ENCODE results near the gene WDR70.
"Not testable (repeated sequence)": the region's sequence is repeated elsewhere in the genome, so short reads cannot be mapped to it uniquely, and the experiment has no call there.

The WDR70 gene

DNA sequence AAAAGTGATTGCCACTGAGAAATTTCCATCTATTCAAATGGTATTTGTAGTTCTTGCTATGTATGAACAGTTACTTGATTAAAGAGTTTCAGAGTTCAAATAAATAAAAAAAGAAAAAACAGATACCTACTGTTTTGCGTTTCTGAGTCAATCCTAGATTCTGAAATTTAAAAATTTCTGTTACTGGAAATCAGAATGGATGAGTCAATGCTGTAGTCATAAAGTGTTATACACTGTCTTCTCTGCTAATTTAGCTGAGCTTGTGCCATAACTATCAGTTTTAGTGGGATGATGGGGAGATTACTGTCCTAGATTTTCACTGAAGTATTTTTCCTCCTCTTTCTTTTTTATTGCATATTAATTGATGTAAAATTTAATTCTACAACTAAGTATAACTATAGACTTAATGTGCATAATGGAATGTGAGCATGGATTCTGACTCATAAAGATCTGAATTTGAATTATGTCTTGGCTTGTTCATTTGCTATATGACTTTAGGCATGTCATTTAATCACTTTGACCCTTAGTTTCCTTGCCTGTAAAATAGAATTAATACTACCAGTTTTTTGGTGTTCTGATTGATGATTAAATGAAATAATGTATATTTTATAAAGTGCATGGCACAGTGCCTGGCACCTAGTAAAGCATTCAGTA lies 75.4 kb downstream of the WDR70 start:
- DNase-seq = not testable (repeated sequence)

DNA sequence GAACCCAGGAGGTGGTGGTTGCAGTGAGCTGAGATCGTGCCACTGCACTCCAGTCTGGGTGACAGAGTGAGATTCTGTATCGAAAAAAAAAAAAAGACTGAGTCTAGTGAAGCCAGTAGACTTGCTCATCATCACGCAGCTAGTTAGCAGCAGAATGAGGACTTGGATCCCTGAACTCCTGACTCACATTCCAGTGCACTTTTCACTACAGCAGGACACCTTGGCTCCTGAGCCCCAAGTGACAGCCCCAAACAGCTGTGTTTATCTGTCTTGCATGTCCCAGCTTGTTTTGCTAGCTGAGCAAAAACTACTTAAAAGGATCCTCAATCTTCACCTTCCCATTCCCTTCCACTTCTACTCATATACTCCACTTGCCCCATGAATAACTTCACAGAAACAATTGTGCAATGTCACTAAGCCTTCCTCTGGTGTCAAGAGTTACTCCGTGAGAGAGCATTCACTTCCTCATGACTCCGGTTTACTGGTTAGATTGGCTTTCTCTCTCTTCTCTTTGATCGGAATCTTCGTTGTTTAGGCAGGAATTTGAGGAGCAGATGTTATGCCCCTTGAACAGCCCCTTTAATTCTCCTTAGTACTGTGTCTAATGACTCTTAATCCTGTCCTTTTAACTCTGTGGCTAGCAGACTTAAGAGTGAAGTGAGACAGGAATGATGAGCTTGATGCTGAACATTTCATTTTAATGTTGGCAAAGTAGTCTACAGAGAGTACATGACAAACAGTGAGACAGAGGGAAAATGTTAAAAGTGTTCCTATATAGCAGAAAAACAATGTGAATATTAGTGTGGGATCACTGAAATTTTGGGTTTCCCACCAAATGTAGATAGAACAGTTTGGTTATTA lies 84.3 kb downstream of the WDR70 start:
- not testable (repeated sequence) for DNase-seq

DNA sequence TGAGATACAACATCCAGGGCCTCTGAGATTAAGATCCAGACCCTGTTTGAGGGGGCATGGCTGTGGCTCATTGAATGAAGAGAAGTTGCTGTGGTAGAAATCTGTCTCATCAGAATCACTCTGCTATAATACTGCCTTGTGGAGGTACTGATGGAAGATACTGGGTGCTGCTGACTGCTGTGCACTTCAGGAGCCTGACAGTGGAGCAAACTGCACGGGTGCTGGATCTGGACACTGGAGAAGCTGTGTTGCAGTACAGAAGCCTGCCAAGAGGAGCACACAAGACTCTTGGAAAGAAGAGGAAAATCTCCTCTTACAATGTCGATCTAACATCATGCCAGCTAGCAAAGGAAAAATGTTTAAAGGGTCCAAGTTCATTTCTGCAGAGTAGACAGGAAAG lies 85.5 kb downstream of the WDR70 start:
- DNase-seq = not testable (repeated sequence)

DNA sequence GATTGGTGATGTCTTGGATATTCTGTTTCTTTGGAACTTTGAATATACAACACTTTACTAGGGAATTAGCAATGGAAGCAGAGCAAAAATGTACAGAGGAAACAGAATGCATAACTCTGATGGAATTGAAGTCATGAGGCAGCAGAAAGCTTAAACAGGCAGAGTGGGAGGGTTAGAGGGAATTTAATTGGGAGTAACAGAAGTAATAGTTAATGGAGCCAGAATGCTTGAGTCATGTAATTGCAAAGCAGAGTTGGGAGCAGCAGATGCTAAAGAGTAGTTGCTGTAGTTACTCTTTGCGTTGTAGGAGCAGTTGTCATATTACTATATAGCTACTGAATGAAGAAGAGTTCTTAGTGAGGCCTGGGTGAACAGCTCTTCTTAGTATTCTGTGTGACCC lies 90.3 kb downstream of the WDR70 start:
- not testable (repeated sequence) for DNase-seq

DNA sequence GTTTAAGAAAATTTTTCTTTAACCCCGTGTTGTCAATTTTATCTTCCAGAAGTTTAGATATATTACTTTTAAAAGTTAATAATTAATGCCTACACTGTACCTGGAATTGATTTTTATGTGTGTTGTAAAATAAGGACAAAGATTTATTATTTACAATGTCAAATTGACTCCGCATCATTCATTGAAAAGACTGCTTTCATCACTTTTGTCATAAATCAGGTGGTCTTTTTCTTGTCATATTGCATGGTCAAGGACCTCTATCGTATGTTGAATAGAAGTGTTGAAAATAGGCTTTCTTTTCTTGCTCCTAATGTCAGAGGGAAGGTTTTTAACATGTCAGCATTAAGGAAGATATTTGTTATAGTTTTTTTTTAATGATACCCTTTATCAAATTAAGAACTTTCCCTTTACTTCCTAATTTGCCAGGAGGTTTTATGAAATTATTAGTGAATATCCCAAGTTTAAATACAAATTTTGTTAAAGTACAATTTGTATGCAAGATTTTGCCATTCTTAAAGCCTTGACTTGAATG lies 92.6 kb downstream of the WDR70 start:
- DNase-seq = no peak

DNA sequence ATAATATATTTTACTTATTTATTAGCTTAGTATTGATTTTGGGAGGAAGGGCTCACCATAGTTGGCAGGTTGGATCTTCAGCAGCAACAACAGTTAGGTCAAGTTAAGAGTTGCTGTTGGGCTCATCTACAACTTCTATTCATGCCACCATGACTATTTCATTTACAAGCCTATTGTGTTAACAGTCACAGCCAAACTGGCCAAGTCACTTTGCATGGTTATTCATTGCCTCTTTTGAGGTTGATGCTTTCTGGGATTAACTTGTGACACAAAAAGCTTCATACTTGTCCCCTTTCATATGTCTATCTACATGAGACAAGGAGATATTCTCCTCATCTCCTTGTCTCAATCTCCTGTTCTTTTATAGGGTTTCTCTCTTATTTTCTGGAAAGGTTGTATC lies 98.3 kb downstream of the WDR70 start:
- DNase-seq = no peak

DNA sequence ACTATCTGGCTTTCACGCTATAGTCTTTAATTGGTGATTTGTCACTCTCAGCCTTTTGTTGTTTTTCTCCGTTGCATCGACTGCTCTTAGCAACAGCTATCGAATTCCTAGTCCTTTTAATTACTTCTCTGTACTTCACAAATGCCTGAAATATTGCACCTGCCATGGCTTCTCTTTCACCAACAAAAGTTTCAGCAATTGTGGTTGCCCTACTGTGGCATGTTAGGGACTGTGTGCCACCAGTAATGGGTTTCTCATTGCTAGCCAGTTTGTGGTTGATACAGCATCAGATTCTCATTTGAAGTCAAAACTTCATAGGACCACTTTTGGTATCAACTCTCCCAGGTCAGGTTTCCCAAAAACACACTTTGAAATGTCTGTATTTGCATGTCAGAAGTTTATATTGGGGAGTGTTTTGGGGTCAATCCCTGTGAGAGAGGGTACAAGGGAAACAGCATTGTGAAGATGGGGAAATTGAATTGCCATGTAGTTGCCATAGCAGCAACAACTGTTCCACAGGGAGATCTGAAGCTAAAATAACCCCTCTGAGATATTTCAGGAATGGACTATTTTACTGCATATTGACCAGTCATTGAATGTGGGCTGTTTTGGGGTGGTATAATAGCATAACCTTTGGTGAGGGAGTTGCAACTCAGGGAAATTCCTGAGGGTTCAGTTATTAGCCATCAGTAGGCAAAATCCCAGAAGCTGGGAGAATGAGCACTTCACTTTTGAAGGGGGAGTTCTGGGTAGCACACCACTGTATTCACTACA lies 99.2 kb downstream of the WDR70 start:
- DNase-seq = no peak

DNA sequence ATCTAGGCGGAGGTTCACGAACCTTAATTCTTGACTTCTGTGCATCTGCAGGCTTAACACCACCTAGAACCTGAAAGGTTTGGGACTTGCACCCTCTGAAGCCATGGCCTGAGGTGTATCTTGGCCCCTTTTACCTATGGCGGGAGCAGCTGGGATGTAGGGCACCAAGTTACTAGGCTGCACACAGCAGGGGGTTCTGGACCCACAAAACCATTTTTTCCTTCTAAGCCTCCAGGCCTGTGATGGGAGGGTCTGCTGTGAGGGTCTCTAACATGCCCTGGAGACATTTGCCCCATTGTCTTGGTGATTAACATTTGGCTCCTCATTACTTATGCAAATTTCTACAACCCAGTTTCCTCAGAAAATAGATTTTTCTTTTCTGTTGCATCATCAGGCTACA lies 102.3 kb downstream of the WDR70 start:
- not testable (repeated sequence) for DNase-seq

DNA sequence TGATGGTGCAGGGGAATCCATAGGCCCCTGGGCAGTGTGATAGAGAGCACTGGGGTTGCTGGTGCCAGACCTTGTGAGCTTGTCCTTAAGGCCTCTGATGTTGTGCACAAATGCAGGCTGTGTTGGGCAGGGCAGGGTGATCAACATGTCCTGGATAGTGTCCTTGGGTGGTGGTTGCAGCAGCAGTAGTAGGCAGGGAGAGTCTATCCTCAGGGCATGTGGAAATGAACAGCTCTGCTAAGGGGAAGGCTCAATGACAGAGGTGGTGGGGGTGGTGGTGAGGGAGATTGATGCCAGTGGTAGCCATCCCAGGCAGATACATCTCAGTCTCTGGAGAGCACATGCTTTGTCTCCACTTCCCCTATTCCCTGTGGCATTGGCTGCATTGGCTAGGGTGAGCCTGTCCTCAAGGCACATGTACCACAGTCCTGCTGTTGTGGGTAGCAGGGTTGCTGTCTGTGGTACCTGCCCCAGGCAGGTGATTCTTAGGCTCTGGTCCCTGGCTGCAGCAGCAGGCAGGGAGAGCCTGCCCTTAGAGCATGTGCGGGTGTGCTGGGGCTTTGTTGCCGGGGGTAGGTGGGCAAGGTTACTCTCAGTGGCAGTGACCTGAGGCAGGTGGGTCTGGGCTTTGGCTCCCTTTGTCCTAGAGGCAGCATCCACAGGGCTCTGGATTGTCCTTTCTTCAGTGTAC lies 111.1 kb downstream of the WDR70 start:
- no peak for DNase-seq

DNA sequence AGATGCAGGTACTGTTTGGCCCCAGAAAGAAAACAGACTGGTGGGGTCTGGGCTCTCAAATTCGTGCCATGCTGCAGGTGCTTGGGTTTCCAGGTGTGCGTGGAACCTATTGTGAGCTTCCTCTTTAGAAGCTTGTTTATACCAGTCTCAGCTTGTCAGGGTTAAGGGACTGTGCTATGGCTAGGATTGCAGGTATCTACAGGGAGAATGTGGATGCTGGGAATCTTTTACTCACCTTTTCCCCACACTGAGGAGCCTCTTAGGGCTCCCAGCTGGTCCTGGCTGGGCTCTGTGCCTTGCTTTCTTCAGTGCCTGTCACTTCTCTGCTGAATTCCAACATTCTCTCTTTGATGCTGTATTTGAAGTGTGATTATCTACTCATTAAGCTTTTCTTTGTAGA lies 111.8 kb downstream of the WDR70 start:
- DNase-seq = no peak

DNA sequence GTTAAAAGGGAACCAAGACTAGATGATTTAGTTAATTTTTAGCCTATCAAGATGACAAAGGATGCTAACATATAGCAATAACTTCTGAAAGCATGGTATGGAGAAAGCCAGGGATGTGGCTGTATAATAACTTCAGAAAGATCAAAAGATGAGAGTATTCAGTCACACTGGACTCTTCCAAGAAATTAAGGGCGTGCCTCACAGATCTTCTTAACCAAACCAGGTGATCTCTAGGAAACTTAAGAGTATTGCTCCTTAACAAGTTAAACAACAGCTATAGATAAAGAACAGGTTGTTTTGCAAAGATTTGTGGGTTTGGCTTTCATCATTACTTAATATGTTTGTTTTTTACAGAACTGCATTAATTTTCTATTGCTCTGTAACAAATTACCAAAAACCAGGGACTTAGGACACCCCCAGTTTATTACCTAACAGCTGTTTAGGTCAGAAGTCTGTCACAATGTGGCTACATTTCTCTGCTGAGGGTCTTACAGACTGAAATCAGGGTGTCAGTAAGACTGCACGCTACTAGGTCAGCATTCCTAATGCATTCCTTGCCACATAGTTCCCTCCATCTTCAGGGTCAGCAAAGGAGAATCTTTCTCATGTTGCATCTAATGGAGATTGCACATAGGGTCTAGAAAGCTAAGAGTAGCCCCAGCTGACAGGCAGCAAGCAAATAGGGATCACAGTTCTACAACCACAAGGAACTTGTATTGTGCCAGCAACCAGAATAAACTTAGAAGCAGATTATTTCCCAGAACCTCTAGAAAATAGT lies 113.8 kb downstream of the WDR70 start:
- DNase-seq = no peak

DNA sequence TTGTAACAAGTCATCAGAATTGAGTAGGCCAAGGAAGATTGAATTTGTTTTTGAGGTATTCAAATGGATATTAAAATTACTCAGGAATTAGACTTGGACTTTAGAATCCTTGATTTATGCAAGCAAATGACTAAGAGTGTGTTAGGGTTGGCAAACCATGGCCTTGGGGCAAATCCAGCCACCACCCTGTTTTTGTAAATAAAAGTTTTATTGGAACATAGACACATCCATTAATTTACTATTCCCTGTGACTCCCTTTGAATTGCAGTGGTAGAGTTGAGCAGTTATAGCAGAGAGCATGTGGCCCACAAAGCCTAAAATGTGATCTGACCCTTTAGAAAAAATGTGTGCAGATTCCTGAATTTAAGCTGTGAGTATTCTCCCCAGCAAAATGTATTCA lies 115.6 kb downstream of the WDR70 start:
- no peak for DNase-seq

DNA sequence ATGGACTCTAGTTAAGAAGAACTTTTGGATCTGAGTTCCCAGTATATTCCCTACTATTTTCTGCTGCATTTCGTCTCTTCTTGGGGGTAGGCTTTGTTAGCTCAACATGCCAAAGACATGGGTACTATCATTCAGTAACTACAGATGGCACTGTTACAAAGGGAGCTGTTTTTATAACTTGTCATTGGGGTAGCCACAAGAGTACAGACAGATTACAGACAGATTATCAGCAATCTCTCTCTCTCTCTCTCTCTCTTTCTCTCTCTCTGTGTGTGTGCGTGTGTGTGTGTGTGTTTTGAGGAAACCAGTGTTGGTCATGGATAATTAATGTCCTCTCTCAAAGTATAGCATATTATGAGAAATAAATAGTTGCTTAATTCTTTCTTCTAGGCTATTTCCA lies 116.1 kb downstream of the WDR70 start:
- no peak for DNase-seq

DNA sequence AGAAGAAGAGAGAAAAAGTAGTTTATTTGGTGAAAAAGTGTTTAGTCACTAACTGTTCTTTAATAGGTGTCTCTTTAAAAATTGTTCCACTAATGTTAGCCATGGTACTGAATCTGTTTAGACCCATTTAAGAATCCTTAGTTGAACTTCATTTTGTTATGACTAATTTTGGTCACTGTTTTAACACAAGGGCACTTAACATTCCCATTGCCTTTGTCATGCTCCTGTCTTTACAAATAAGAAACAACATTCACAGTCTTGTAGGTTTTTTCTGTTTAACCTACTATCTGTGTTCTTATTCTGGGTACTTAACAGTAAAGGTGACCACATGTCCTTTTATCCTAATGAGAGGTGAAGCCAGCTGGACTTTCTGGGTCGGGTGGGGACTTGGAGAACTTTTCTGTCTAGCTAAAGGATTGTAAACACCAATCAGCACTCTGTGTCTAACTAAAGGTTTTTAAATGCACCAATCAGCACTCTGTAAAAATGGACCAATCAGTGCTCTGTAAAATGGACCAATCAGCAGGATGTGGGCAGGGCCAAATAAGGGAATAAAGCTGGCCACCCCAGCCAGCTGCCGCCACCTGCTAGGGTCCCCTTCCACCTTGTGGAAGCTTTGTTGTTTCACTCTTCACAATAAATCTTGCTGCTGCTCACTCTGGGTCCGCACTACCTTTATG lies 116.7 kb downstream of the WDR70 start:
- no peak for DNase-seq

DNA sequence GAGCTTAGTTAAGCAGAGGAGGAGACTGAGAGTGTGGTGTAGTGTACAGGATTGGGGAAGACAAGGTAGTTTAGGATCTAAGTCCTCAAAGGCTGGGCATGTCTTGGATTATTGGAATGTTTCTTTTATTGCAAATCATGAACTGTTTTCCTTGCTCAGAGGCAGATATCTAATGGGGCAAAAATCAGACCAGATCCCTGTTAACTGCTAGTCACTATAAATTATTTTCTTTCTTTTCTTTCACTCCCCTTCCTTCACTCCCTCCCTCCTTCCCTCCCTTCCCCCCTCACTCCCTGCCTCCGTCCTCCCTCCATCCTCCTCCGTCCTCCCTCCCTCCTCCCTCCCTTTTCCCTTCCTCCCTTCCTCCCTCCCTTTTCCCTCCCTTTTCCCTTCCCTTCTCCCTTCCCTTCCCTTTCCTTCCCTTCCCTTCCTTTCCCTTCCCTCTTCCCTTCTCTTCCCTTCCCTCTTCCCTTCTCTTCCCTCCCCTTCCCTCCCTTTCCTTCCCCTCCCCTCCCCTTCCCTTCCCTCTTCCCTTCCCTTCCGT lies 117.9 kb downstream of the WDR70 start:
- no peak for DNase-seq

DNA sequence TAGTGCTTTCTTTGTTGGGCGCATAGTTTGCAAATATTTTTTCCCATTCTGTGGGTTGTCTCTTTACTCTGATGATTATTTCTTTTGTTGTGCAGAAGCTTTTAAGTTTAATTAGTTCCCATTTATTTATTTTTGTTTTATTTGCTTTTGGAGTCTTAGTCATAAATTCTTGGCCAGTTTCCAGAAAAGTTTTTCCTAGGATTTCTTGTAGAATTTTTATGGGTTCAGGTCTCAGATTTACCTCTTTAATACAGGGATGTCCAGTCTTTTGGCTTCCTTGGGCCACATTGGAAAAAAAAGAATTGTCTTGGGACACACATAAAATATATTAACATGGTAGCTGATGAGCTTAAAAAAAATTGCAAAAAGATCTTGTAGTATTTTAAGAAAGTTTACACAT lies 122.0 kb downstream of the WDR70 start:
- no peak for DNase-seq

DNA sequence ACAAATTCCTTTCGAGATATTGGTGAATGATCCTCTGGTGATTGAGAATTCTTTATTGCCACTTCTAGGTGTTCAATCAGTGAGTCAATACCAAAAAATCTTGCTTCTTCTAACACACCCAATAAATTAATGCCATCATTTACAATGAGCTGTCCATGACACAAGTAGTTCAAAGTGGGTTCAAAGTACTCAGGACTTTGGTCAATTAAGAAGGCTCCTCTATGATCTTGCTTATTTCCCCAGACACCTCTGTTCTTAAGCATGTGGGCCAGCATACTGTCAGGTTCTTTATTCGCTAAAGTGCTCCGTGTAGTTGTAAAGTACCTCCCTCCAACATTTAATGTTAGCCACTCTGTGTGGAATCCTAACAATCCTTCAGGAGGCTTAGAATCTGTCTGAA lies 127.1 kb downstream of the WDR70 start:
- no peak for DNase-seq

DNA sequence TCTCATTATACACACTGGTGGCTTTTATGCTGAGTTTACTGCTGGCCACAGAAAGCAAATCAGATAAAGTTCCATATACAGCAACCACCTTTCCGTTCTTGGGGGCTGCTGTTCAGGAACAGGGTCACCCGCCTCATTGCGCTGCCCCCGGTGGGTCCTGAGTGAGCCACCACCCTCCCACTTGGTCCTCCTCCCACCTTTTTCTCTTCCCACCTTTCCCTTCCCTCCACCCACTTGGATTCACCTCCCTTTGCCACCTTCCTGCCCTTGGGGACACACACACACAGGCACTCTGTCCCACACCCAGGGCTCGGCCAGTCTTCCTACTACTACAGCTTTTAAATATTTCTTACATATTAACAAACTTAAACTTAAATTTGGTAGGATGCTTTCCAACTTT lies 127.6 kb downstream of the WDR70 start:
- no peak for DNase-seq

DNA sequence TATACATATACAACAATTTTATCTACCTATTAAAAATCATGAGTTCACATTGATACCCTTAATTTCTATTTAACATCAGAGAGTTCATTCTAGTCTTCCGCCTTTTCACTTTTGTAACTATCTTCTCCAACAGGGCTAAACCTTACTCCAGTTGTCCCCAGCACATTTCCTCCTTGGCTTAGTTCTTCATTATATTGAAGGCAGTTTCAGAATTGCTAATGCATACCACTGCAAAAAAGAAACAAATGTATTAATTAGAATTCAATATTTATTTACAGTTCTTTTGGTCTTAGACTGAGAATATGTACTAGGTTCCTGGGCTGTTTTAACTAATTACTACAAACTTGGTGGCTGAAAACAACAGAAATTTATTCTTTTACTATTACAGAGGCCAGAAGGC lies 132.5 kb downstream of the WDR70 start:
- DNase-seq = no peak

DNA sequence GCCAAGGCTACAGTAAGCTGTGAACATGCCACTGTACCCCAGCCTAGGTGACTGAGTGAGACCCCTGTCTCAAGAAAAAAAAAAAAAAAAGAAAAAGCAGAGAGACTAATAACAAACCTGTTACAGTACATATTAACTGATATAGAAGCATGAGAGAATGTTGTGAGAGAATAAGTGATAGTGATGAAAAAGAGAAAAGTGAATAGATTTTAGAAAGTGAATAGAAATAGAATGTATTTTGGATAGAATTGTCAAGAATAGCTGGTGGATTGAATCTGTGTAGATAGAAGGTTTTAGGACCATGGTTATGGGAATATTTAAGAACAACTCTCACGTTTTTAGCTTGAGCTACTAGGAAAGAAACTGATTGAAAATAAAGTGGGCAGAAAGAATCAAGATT lies 135.8 kb downstream of the WDR70 start:
- DNase-seq = no peak

DNA sequence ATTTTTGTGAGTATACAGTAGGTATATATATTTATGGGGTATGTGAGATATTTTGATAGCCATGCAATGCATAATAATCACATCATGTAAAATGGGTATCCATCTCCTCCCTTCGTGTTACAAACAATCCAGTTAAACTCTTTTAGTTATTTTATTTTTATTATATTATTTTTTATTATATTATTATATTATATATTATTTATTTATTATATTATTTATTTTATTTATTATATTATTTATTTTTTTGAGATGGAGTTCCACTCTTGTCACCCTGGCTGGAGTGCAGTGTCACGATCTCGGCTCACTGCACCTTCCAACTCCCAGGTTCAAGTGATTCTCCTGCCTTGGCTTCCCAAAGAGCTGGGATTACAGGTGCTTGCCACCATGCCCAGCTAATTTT lies 138.6 kb downstream of the WDR70 start:
- no peak for DNase-seq

Data from retina (tissue), 1 donor.